IPS DF 4.7 (cell line): ENCODE data around the gene CD247.

Source experiments
- DNase-seq: peaks from one replicate; pipeline ENCODE4 v3.0.0-alpha.2; 2013; ENCODE audit warnings: low spot score; ENCODE audit errors: extremely low read depth

Gene CD247

DNA sequence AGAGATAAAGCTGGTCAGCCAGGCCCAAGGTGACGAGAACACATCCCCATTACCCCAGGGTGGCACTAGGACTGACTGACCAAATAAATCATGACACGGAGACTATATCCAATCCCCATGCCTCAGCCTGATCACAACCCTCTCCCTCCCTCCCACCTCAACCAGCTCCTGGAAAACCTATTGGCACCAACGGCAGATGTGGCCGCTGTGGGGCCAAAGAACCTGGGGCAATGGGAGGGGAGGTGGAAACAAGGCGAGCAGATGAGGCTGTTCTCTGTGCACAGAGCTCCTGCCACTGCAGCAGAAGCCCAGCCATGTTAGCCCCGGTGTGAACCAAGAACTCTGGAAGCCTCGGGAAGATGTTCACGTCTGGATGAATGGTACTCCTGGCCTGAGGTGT, 77.6 kb downstream of the CD247 start:
- DNase-seq, result no peak

DNA sequence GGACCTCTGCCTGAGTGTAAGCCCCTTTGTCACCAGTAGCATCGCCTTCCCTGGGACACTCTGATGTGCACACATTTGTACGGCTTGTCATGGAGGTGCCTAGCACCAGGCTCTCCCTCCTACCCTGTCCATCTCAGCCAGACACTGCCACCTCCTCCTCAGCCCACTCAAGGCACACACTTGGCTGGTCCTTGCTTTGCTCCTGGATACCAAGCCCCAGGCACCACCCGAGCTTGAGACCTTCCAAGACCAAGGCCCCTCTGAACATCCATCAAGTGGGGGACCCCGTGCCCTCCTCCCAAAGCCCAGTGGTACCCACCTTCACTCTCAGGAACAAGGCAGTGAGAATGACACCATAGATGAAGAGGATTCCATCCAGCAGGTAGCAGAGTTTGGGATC, 78.0 kb downstream of the CD247 start:
- DNase-seq, result no peak

- no peak for DNase-seq
Measured at GRCh38 chr1:167439301-167439988, 78.9 kb downstream of the CD247 start.

GRCh38 chr1:167438171-167439138, 79.9 kb downstream of the CD247 start:
- DNase-seq, result no peak

DNA sequence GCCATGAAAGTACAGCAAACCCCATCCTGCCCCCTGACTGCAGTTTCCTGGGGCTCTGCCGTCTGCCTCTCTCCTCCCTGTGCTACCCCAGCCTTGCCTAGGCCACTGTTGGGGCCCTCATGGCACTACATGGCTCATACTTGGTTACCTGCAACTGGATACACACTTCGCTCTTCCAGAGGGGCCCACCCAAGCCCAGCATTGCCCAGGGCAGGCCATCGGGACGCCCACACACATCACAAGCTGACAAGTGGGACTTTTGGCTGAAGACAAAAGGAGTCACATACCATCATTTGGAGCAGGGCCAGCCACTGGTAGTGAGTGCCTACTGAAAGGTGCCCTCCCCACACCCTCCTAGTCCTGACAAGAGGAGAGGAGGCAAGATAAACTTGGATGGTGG, 82.8 kb downstream of the CD247 start:
- no peak for DNase-seq

GRCh38 chr1:167434306-167434705, 84.0 kb downstream of the CD247 start:
- DNase-seq, result no peak

GRCh38 chr1:167433884-167434283, 84.4 kb downstream of the CD247 start:
- no peak for DNase-seq

DNA sequence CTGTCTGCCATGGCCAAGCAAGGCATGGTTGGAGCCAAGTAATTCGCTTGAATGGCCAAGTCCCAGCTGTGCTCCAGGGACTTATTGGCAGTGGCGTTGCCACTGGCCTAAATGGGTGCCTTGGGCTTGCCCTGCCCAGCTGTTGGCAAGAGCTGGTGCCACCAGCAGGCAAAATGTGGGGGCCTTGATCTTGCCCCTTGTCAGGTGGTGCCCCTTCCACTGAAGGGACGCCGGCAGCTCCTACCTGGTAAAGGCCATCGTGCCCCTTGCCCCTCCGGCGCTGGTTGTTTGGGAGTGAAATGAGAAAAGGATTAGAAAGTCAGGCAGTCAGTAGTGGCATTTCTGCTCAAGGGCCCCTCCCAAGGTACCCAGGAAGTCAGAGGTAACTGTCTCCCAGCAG, 85.5 kb downstream of the CD247 start:
- no peak for DNase-seq

DNA sequence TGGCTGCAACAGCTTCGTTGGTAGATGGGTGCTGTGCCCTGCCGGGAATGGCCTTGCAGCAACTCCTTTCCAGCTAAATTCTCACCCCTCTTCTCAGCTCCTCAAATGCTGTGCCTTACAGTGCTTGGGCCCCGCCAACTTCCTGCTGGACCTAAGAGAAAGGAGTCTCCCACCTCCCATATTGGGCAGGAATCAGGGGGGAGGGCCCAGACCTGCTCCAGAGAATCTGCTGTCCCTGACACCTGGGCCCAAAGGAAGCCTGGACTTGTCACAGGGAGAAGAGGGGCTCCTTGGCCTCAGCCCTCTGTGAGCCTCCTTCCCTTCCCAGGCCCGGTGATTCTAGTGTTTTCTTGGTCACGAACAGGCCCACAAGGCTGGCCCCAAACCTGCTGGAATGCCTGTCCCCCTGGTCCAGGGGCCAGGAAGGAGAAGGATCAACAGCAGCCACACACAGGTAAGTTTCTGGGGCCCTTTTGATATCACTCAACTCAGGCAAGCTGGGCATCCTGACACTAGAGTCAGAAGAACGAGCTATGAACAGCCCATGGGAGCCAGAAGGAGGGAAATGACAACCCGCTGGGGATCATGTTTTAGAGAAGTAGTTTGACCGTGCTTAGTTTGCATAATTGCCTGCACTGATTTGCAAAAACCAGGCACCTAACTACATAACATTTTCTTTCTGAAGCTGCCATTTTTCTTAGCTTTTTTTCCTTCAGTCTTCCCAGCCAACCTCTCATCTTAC, 86.2 kb downstream of the CD247 start:
- DNase-seq, result no peak

GRCh38 chr1:167431261-167431908, 86.9 kb downstream of the CD247 start:
- no peak for DNase-seq

GRCh38 chr1:167430849-167431242, 87.5 kb downstream of the CD247 start:
- DNase-seq, result no peak

DNA sequence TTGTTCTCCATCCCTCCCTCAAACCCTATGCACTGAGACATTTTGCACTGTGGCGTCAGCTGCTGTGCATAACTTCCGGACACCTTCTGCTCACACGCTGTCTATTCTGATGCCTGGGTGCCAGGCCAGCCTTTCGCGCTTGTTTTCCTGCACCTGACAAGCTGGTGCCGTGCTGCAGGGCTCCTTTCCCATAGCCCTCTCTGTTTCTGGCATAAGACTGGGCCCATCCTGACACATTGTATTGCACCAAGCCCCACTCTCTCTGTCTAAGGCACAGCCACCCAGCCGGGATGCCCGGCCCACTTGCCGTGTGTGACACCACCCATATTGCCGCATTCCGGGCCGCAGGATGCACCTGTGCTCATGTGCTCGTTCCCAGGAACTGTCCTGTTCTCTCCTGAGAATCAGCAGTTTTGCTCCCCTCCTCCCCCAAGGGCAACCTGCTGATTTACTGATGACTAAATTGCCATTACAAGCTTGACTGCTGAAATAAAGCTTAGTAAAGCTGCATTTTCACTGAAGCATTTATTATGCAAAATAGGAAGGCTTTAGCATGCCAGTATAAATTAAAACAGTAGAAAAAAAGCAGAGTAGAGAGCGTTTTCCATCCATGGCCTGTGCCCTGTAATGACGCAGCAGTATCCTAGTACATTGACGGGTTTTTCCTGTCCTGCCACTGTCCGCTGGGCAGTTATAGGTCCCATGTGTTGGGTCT, 88.0 kb downstream of the CD247 start:
- no peak for DNase-seq

- DNase-seq, result no peak
Measured at GRCh38 chr1:167429612-167430011, 88.7 kb downstream of the CD247 start.

GRCh38 chr1:167428395-167428794, 89.9 kb downstream of the CD247 start:
- no peak for DNase-seq

GRCh38 chr1:167427848-167428247, 90.5 kb downstream of the CD247 start:
- DNase-seq, result no peak

DNA sequence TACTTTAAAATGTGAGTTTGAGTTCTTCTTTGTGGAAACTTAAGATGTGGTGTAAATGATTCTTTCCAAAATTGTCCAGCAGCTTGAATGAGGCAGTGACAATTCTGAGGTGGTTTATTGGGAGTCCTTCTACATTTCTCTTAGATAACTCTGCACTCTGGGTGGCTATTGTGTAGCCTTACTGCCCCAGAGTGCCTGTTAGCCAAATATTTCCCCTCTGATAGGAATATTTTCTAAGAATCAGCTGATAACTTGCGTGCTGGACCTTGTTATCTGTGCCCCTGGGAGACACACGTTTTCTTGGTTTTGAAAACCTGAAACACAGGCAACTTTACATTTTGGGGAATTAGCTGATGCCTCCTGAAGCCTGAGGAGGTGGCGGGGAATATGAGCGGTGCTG, 91.6 kb downstream of the CD247 start:
- DNase-seq, result no peak

- DNase-seq, result no peak
Measured at GRCh38 chr1:167425482-167425881, 92.8 kb downstream of the CD247 start.

DNA sequence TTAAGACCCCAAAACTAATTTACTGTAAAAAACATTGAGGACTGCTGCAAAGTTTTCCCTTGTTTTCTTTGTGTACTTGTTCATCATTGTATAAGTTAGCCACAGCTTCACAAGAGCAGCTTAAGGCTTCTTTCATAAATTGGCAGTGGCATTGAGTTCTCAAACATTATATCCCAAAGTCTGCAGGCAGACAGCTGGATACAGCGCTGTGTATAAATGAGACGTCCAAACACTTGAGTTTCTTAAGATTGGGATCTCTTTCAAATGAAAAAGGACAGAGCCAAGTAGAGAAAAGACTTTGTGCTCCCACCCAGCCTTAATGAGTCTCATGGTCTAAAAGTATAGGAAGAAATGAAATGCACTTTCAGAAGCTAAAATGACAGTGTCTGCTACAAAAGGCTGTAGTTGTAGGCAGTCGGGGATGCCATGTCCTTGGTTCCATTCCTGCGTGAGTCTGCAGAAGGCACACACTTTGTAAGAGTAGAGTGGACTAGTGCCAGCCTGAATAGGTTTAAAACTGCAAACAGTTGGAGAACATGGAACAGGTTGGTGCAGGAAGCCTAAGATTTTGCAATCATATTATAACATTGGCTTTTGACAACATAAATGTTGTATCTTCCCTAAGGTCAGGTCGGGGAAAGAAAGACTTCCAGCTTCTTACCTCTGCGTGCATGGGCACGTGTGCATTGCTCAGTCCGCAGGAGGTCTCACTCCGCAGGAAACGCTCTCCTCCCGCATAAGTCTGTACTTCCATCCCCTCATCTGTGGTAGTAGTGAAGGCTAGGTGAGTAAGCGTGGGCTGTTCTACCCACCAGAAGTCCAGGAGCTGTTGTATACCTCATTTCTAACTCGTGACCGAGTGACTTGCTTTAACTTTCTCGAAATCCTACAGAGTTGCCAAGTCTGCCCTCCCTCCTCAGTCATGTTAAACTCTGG, 94.4 kb downstream of the CD247 start:
- DNase-seq, result no peak

DNA sequence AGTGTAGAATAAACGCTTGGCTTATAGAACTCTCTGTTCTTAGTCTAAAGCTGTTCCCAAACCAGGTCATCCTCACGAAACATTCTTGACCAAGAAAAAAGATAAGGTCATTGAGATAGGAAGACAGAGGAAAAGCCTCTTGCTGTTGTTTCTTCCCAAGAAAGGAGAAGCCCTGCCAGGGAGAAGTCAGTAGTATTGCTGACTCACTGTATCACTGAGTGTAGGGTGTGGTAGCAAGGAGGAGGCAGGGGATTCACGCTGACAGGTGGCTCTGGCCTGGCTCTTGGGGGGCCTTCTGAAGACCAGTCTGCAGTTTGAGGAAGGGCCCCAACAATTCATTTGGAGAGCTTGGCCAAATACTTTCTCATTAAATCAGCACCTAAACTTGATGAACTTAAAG, 97.8 kb downstream of the CD247 start:
- no peak for DNase-seq

DNA sequence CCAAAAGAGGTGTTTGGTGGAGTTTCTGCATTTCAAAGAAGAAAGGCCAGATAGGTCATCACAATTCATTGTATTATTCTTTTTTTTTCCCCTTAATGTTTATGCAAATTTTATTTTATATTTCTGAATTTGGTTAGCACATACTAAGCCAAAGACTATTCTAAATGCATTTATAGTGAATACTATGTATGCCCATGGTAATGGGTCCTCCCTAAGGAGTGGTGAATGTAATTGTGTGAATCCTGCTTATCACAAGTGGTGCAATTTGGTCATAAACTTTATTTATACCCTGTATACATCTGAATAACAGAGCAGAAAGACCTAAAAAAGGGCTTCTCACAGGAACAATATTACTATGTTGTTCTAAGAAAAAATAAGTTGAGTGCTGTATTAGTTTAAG, 99.1 kb downstream of the CD247 start:
- no peak for DNase-seq
